DOHH2 (cell line): Measurements from ENCODE around the gene GRK1.

Source experiments
- EZH2phosphoT487 ChIP-seq: fragments of 200-600 bp; sonication (generic); IDR thresholded peaks from 2 replicates; pipeline ENCODE4 v1.6.1; 2017; ENCODE audit warnings: borderline replicate concordance, mild to moderate bottlenecking, antibody characterized with exemption, low read length, moderate library complexity, mixed read lengths
- TF ChIP-seq, protein P1 (sequence below): fragments of 200-600 bp; sonication (generic); IDR thresholded peaks from one replicate; pipeline ENCODE4 v1.5.1; 2014; ENCODE audit warnings: antibody characterized with exemption, mild to moderate bottlenecking, low read depth, low read length; ENCODE audit not compliant: poor library complexity, severe bottlenecking

DNA sequence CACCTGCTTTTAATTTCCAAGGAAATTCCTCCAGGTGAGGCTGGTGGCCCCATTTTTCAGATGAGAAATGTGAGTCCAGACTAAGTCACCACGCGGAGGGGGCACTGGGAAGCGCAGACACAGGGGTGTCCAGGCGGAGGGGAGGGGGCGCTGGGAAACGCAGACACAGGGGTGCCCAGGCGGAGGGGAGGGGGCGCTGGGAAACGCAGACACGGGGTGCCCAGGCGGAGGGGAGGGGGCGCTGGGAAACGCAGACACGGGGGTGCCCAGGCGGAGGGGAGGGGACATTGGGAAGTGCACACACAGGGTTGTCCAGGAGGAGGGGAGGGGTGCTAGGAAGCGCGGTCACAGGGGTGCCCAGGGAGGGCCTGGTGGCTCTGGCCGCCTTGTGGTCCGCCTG, 3.5 kb downstream of the GRK1 start:
- TF ChIP-seq, protein P1, sequence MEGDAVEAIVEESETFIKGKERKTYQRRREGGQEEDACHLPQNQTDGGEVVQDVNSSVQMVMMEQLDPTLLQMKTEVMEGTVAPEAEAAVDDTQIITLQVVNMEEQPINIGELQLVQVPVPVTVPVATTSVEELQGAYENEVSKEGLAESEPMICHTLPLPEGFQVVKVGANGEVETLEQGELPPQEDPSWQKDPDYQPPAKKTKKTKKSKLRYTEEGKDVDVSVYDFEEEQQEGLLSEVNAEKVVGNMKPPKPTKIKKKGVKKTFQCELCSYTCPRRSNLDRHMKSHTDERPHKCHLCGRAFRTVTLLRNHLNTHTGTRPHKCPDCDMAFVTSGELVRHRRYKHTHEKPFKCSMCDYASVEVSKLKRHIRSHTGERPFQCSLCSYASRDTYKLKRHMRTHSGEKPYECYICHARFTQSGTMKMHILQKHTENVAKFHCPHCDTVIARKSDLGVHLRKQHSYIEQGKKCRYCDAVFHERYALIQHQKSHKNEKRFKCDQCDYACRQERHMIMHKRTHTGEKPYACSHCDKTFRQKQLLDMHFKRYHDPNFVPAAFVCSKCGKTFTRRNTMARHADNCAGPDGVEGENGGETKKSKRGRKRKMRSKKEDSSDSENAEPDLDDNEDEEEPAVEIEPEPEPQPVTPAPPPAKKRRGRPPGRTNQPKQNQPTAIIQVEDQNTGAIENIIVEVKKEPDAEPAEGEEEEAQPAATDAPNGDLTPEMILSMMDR = no peak
- TF ChIP-seq EZH2phosphoT487 = no peak
